Stimulated activated memory B cell treated with anti-CD40 and anti-IgM and Interleukin-4, amounts not matched to agents 10 μg/mL and 1 μg/mL and 100 μg/mL, for 72 hours (primary cell): Measurements from ENCODE around the gene SPG7.
"Not testable (repeated sequence)": the region's sequence is repeated elsewhere in the genome, so short reads cannot be mapped to it uniquely, and the experiment has no call there.

Experiments used
- ATAC-seq: fragments of 150-1000 bp; cut with Tn5 transposase; 2 replicates; pipeline ENCODE4 v1.10.0; 2021
- H3K27ac Mint-ChIP-seq: one replicate; pipeline ENCODE4 v1.8.0; 2022; ENCODE audit warnings: mild to moderate bottlenecking, mixed read lengths
- H3K27me3 Mint-ChIP-seq: one replicate; pipeline ENCODE4 v1.8.0; 2022; ENCODE audit warnings: mixed read lengths
- H3K36me3 Mint-ChIP-seq: one replicate; pipeline ENCODE4 v1.8.0; 2022; ENCODE audit warnings: mixed read lengths
- H3K4me1 Mint-ChIP-seq: one replicate; pipeline ENCODE4 v1.8.0; 2022; ENCODE audit warnings: mixed read lengths
- H3K4me3 Mint-ChIP-seq: one replicate; pipeline ENCODE4 v1.8.0; 2022; ENCODE audit warnings: mild to moderate bottlenecking, moderate library complexity, mixed read lengths
- H3K9me3 Mint-ChIP-seq: one replicate; pipeline ENCODE4 v1.8.0; 2022; ENCODE audit warnings: mixed read lengths

The SPG7 gene

GRCh38 chr16:89507834-89508590, at the start of gene SPG7:
Gene SPG7 (plus strand): TSS chr16:89508403. CDS start chr16:89508418, 15 bp downstream.
- Mint-ChIP-seq H3K9me3 (no peaks in the 10 kb centered on the region), H3K4me3 (peak within 1 kb of the TSS; percentile 87), H3K36me3 (peaks cover 4% of the 10 kb centered on the region), H3K27me3 (no peaks in the 10 kb centered on the region), H3K4me1 (peaks cover 31% of the 10 kb centered on the region), H3K27ac (peak within 1 kb of the TSS; percentile 75)
- peak; percentile 89 for ATAC-seq

GRCh38 chr16:89458551-89458950, 49.7 kb upstream of the SPG7 start:
- ATAC-seq = no peak
- Mint-ChIP-seq H3K4me3 (no peak overlapping the region), H3K4me1 (peaks cover 48% of the 10 kb centered on the region), H3K36me3 (peaks cover 26% of the 10 kb centered on the region), H3K9me3 (no peaks in the 10 kb centered on the region), H3K27ac (no peak overlapping the region), H3K27me3 (no peaks in the 10 kb centered on the region)

GRCh38 chr16:89458967-89459366, 49.2 kb upstream of the SPG7 start:
- no peaks in the 10 kb centered on the region for H3K27me3 Mint-ChIP-seq
- no peak overlapping the region for H3K4me3 Mint-ChIP-seq
- peaks cover 45% of the 10 kb centered on the region for H3K4me1 Mint-ChIP-seq
- no peak for ATAC-seq
- no peak overlapping the region for H3K27ac Mint-ChIP-seq
- H3K36me3 Mint-ChIP-seq = peaks cover 26% of the 10 kb centered on the region
- no peaks in the 10 kb centered on the region for H3K9me3 Mint-ChIP-seq

- H3K36me3 Mint-ChIP-seq = peaks cover 29% of the 10 kb centered on the region
- H3K27me3 Mint-ChIP-seq = no peaks in the 10 kb centered on the region
- no peaks in the 10 kb centered on the region for H3K9me3 Mint-ChIP-seq
- no peak overlapping the region for H3K4me3 Mint-ChIP-seq
- no peak overlapping the region for H3K27ac Mint-ChIP-seq
- ATAC-seq = no peak
- H3K4me1 Mint-ChIP-seq = peaks cover 51% of the 10 kb centered on the region
Measured at GRCh38 chr16:89460556-89460955, 47.6 kb upstream of the SPG7 start.

GRCh38 chr16:89461890-89462289, 46.3 kb upstream of the SPG7 start:
- not testable (repeated sequence) for H3K9me3 Mint-ChIP-seq

DNA sequence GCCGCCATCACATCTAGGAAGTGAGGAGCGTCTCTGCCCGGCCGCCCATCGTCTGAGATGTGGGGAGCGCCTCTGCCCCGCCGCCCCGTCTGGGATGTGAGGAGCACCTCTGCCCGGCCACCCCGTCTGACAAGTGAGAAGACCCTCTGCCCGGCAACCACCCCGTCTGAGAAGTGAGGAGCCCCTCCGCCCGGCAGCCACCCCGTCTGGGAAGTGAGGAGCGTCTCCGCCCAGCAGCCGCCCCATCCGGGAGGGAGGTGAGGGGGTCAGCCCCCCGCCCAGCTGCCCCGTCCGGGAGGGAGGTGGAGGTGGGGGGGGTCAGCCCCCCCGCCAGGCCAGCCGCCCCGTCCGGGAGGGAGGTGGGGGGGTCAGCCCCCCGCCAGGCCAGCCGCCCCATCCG, 45.6 kb upstream of the SPG7 start:
- H3K9me3 Mint-ChIP-seq, H3K4me3 Mint-ChIP-seq, H3K27me3 Mint-ChIP-seq, H3K27ac Mint-ChIP-seq, ATAC-seq: not testable (repeated sequence)
- H3K4me1 Mint-ChIP-seq = peaks cover 52% of the 10 kb centered on the region
- H3K36me3 Mint-ChIP-seq = peaks cover 37% of the 10 kb centered on the region

More at GRCh38 chr16:89461890-89462289, 46.3 kb upstream of the SPG7 start:
- peaks cover 52% of the 10 kb centered on the region for H3K4me1 Mint-ChIP-seq
- not testable (repeated sequence) for ATAC-seq, H3K4me3 Mint-ChIP-seq, H3K27ac Mint-ChIP-seq, H3K27me3 Mint-ChIP-seq
- peaks cover 35% of the 10 kb centered on the region for H3K36me3 Mint-ChIP-seq

- not testable (repeated sequence) for H3K27me3 Mint-ChIP-seq, H3K9me3 Mint-ChIP-seq, H3K27ac Mint-ChIP-seq, ATAC-seq, H3K4me3 Mint-ChIP-seq
- peaks cover 37% of the 10 kb centered on the region for H3K36me3 Mint-ChIP-seq
- peaks cover 52% of the 10 kb centered on the region for H3K4me1 Mint-ChIP-seq
Measured at GRCh38 chr16:89463312-89463711, 44.9 kb upstream of the SPG7 start.

GRCh38 chr16:89466920-89467319, 41.3 kb upstream of the SPG7 start:
- Mint-ChIP-seq H3K27ac (no peak overlapping the region), H3K4me1 (peaks cover 44% of the 10 kb centered on the region), H3K4me3 (no peak overlapping the region)

DNA sequence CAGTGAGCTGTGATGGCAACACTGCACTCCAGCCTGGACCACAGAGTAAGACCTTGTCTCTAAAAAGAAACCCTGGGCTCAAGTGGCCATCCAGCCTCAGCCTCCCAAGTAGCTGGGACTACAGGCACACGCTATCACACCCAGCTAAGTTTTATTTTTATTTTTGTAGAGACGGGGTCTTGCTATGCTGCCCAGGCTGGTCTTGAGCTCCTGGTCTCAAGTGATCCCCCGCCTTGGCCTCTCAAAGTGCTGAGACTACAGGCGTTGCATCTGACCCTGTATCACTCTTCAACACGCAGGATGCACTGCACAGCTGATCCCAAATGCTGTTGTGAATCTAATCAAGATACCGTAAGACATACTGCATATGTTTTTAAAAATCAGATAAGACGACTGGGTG, 40.8 kb upstream of the SPG7 start:
- peaks cover 45% of the 10 kb centered on the region for H3K4me1 Mint-ChIP-seq
- no peaks in the 10 kb centered on the region for H3K27me3 Mint-ChIP-seq
- no peak for ATAC-seq
- no peak overlapping the region for H3K27ac Mint-ChIP-seq
- no peak overlapping the region for H3K4me3 Mint-ChIP-seq
- no peaks in the 10 kb centered on the region for H3K9me3 Mint-ChIP-seq
- H3K36me3 Mint-ChIP-seq = peaks cover 31% of the 10 kb centered on the region

More at GRCh38 chr16:89466920-89467319, 41.3 kb upstream of the SPG7 start:
- Mint-ChIP-seq H3K36me3 (peaks cover 34% of the 10 kb centered on the region), H3K27me3 (no peaks in the 10 kb centered on the region), H3K9me3 (no peaks in the 10 kb centered on the region)
- ATAC-seq = no peak

DNA sequence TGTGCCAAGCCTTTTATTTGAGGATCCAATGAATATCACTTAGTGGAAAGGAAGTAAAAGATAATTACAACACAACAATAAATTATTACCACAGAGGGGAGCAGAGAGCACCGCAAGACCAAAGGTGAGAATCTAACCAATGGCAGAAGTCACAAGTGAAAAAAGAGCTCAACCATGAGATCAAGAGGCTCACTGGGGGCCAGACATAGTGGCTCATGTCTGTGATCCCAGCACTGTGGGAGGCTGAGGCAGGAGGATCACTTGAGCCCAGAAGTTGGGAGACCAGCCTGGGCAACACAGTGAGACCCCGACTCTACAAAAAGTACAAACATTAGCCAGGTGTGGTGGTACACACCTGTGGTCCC, 35.5 kb upstream of the SPG7 start:
- peaks cover 19% of the 10 kb centered on the region for H3K36me3 Mint-ChIP-seq
- no peak overlapping the region for H3K4me3 Mint-ChIP-seq
- no peaks in the 10 kb centered on the region for H3K27me3 Mint-ChIP-seq
- H3K9me3 Mint-ChIP-seq = no peaks in the 10 kb centered on the region
- H3K4me1 Mint-ChIP-seq = peaks cover 72% of the 10 kb centered on the region
- no peak for ATAC-seq
- H3K27ac Mint-ChIP-seq = no peak overlapping the region

DNA sequence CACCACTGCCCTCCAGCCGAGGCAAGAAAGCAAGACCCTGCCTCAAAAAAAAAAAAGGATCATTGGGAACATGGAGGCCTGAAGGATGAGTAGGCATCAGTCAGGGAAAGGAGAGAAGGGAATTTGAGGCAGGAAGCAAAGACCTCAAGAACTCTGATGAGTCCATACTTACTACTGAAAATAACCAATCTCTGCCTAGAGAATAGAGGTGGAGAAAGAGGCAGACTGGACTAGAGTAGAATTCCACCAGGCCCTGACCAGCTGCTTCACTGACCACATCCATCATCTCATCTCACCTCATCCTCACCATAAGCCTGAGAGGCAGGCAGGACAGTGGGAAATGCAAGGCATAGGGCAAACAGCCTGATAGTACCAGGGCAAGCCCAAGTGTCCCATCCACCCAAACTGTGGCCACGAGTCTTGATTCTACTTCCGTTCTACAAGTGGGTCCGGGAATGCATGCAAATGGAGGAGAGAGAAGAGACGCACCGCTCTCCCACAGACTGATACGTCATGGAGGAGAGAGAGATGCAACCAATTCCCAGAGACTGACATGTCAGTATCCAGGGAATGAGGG, 35.0 kb upstream of the SPG7 start:
- no peak for ATAC-seq
- no peaks in the 10 kb centered on the region for H3K27me3 Mint-ChIP-seq
- peaks cover 19% of the 10 kb centered on the region for H3K36me3 Mint-ChIP-seq
- H3K4me3 Mint-ChIP-seq = no peak overlapping the region
- H3K9me3 Mint-ChIP-seq = no peaks in the 10 kb centered on the region
- peaks cover 77% of the 10 kb centered on the region for H3K4me1 Mint-ChIP-seq
- H3K27ac Mint-ChIP-seq = no peak overlapping the region

- Mint-ChIP-seq H3K4me1 (peaks cover 84% of the 10 kb centered on the region), H3K9me3 (no peaks in the 10 kb centered on the region), H3K27me3 (no peaks in the 10 kb centered on the region), H3K4me3 (no peak overlapping the region), H3K27ac (no peak overlapping the region), H3K36me3 (peaks cover 21% of the 10 kb centered on the region)
- no peak for ATAC-seq
Measured at GRCh38 chr16:89473791-89474414, 34.3 kb upstream of the SPG7 start.

GRCh38 chr16:89475144-89475543, 33.1 kb upstream of the SPG7 start:
- Mint-ChIP-seq H3K4me1 (peaks cover 87% of the 10 kb centered on the region), H3K36me3 (peaks cover 23% of the 10 kb centered on the region), H3K27me3 (no peaks in the 10 kb centered on the region), H3K4me3 (no peak overlapping the region), H3K9me3 (no peaks in the 10 kb centered on the region), H3K27ac (no peak overlapping the region)
- ATAC-seq = no peak

GRCh38 chr16:89476379-89476778, 31.8 kb upstream of the SPG7 start:
- H3K4me1 Mint-ChIP-seq = peaks cover 91% of the 10 kb centered on the region
- ATAC-seq = peak; percentile 24
- no peaks in the 10 kb centered on the region for H3K9me3 Mint-ChIP-seq
- H3K4me3 Mint-ChIP-seq = peak overlapping the region; percentile 59
- H3K36me3 Mint-ChIP-seq = peaks cover 24% of the 10 kb centered on the region
- peak overlapping the region; percentile 86 for H3K27ac Mint-ChIP-seq
- H3K27me3 Mint-ChIP-seq = no peaks in the 10 kb centered on the region

- Mint-ChIP-seq H3K4me1 (peaks cover 92% of the 10 kb centered on the region), H3K27ac (peak overlapping the region; percentile 86), H3K27me3 (no peaks in the 10 kb centered on the region), H3K36me3 (peaks cover 27% of the 10 kb centered on the region), H3K4me3 (peak overlapping the region; percentile 59), H3K9me3 (no peaks in the 10 kb centered on the region)
- ATAC-seq = peak; percentile 96
Measured at GRCh38 chr16:89476811-89477261, 31.4 kb upstream of the SPG7 start.
